BJ (cell line): ENCODE data around the gene FAM131C. TPM values are rescaled to one million over a fixed set of nuclear protein-coding genes. Genes with fewer than 3 reads are reported as not detected.

Experiments
- CTCF ChIA-PET: fragments of 350-600 bp; formaldehyde crosslinking; extraction: SDS; loops from one replicate; lab custom pipeline; 2021; ENCODE audit warnings: antibody characterized with exemption, inconsistent platforms; lab: Yijun Ruan, JAX
- POLR2A ChIA-PET: fragments of 300-600 bp; sonication (Branson Sonifier 250); formaldehyde crosslinking; extraction: SDS; loops from one replicate; lab custom pipeline; 2021; ENCODE audit warnings: antibody characterized with exemption; lab: Charles Lee
- DNase-seq: peaks from one replicate; pipeline ENCODE4 v3.0.0-alpha.2; 2011; ENCODE audit warnings: low read depth
- H3K27me3 ChIP-seq: 2 replicates; pipeline ENCODE4 v1.6.0; 2011; ENCODE audit warnings: low read length; ENCODE audit not compliant: control insufficient read depth, insufficient read depth
- H3K36me3 ChIP-seq: 2 replicates; pipeline ENCODE4 v1.5.1; 2011; ENCODE audit warnings: low read length; ENCODE audit not compliant: control insufficient read depth, insufficient read depth
- H3K4me3 ChIP-seq: 2 replicates; pipeline ENCODE4 v1.5.1; 2011; ENCODE audit warnings: low read depth, mild to moderate bottlenecking, control low read depth, low read length
- polyA plus RNA-seq: library from polyadenylated mRNA; depleted of rRNA; stranded (reverse); fragments of >200 nt; gene quantifications from 2 replicates; pipeline ENCODE4 v1.2.3, GENCODE V29; 2011
- TF ChIP-seq, protein P1 (sequence below): IDR thresholded peaks from 2 replicates; pipeline ENCODE4 v1.5.1; 2011; ENCODE audit warnings: low read depth, mild to moderate bottlenecking, control low read depth, inconsistent platforms, low read length, moderate library complexity; ENCODE audit not compliant: insufficient read depth

Gene FAM131C
- polyA plus RNA-seq, 1 experiment, result 0.47 TPM

DNA sequence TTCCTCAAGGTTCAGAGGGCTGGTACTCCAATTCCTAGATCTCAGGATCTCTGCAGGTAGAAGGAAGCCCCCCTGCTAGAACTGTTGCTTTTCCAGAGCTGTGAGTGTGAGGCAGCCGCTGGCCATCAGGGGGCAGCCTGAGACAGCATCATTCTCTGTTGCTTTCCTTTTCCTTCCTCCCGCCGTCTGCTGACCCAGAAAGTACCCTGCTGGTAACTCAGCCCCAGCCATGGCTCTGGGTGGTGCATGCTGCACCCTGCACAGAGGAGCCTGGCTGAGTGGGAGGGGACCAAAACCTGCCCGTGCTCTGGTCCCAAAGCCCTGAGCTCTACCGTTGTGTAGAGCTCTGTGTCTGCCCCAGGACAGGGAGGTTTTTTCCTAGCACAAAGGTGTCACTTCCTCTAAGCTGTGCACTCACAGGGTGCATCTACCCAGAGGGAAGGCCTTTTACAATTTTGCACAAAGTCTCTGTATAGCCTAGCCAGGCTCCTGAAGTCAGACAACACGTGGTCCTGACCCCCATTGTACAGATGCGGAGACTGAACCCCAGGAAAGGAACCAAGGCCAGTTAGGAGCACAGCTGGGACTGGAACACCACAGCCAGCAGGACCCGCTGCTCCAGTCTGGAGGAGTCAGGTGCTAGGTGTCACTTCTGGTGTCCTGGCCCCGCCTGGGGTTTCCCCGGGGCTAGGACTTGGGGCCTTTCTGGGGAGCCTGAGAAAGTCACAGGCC lies 5.6 kb upstream of the FAM131C start:
- no peak overlapping the region for H3K4me3 ChIP-seq
- POLR2A ChIA-PET, result no interaction called here
- CTCF ChIA-PET, result interaction anchor here (0.7 to 18.0 kb wide), 36 partner anchors 8 to 345 kb away, joined by 3 to 584 read pairs (median 5); partner anchors contain the start of genes EPHA2 and FBXO42

DNA sequence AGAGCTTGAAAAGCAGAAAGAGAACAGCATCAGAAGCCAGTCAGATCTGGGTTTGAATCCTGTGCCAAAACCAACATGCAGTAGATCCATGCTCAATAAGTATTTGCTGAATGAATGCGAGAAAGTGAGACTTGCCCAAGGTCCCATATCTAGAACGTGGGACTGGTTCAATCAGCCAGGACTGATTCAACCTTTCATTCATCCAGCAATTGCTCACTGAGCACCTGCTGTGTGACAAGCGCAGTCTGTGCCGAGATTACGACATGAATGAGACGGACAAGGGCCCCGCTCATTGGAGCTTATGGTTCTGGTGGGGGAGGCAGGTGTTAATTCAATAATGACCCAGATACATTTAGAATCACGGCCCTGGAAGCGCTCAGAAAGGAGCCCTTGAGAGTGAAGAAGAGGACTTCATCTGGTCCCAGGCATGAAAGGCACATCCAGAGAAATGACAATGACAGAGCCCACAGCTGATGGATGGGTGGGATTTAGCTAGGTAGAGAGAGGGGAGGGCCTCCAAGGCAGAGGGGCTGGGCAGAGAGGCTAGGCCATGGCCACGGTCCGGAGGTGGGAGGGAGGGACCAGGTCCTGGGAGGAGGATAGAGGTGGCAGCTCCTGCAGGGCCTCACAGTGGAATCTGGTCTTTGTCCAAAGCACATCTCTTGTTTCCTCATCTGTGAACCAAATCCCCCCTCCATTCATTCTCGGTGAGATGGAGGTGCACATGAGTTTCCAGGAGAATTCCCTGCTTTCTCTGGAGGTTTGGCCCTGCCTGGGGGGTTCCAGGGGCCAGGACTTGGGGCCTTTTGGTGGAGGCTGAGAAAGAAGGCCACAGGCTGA lies 4.2 kb upstream of the FAM131C start:
- no peak for DNase-seq
- H3K27me3 ChIP-seq, result no peaks in the 10 kb centered on the region
- H3K36me3 ChIP-seq, result no peaks in the 10 kb centered on the region
- H3K4me3 ChIP-seq, result no peak overlapping the region
- CTCF ChIA-PET, result interaction anchor here (0.8 to 18.0 kb wide), 19 partner anchors 10 to 291 kb away, joined by 3 to 584 read pairs (median 8); partner anchors contain the start of gene EPHA2
- TF ChIP-seq, protein P1, sequence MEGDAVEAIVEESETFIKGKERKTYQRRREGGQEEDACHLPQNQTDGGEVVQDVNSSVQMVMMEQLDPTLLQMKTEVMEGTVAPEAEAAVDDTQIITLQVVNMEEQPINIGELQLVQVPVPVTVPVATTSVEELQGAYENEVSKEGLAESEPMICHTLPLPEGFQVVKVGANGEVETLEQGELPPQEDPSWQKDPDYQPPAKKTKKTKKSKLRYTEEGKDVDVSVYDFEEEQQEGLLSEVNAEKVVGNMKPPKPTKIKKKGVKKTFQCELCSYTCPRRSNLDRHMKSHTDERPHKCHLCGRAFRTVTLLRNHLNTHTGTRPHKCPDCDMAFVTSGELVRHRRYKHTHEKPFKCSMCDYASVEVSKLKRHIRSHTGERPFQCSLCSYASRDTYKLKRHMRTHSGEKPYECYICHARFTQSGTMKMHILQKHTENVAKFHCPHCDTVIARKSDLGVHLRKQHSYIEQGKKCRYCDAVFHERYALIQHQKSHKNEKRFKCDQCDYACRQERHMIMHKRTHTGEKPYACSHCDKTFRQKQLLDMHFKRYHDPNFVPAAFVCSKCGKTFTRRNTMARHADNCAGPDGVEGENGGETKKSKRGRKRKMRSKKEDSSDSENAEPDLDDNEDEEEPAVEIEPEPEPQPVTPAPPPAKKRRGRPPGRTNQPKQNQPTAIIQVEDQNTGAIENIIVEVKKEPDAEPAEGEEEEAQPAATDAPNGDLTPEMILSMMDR, result no peak
- POLR2A ChIA-PET, result no interaction called here

More for the DNA sequence above, 5.6 kb upstream of the FAM131C start:
- DNase-seq, result no peak
- no peaks in the 10 kb centered on the region for H3K36me3 ChIP-seq
- TF ChIP-seq, protein P1, result peak; percentile 95
- no peaks in the 10 kb centered on the region for H3K27me3 ChIP-seq

GRCh38 chr1:16076865-16077238 lies 3.4 kb upstream of the FAM131C start:
- ChIA-PET CTCF (interaction anchor here (0.7 to 18.0 kb wide), 6 partner anchors 10 to 286 kb away, joined by 3 to 584 read pairs (median 16); no protein-coding TSS in a partner anchor), POLR2A (no interaction called here)
- no peaks in the 10 kb centered on the region for H3K36me3 ChIP-seq
- H3K27me3 ChIP-seq, result no peaks in the 10 kb centered on the region
- TF ChIP-seq, protein P1, result no peak
- DNase-seq, result no peak
- no peak overlapping the region for H3K4me3 ChIP-seq

DNA sequence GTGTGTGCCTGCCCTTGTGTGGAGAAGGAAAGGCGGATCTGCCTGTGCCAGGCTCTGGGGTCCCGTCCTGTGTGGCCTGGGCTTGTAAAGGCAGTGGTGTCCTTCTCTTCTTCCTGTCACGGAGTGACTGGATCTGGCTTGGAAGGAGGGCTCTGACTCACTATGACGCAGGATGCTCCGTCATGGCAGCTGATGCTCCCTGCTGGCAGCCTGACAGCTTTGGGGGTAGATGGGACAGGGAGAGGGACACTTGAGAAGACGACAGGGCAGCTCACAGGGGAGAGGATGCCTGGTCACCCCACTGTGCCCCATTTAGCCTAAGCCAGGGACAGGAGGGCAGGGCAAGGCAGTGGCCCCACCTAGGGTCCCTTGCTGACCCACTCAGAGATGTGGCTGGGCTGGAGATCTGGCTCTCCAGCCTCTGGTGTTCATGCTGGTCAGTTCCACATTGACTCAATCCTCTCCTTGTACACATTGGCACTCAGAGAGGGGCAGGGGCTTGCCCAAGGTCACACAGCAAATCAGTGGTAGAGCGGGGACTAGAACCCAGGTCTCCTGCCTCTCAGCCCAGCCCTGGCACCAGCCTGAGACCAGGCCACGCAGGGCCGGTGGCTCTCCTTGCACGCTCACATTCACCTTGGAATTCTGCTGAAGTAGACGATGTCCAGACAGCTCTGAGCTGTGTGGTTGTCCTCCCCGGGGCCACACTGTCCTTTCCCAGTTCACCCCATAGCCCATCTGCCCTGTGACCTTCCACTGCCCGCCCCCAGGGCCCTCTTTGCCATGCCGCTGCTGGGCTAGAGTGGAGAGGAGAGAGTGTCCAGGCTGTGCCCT lies 2.8 kb upstream of the FAM131C start:
- TF ChIP-seq, protein P1, result no peak
- peak; percentile 59 for DNase-seq
- ChIA-PET CTCF (interaction anchor here (0.7 to 18.0 kb wide), 8 partner anchors 9 to 287 kb away, joined by 3 to 584 read pairs (median 10); no protein-coding TSS in a partner anchor), POLR2A (no interaction called here)
- Histone ChIP-seq H3K4me3 (no peak overlapping the region), H3K36me3 (no peaks in the 10 kb centered on the region), H3K27me3 (no peaks in the 10 kb centered on the region)
